IMR-90 (cell line): ENCODE results near the gene NDUFS7. TPM values are rescaled to one million over a fixed set of nuclear protein-coding genes. Genes with fewer than 3 reads are reported as not detected.

ENCODE experiments used
- ATAC-seq: fragments of 200-7000 bp; cut with Tn5 transposase; 2 replicates; pipeline ENCODE4 v1.9.1; 2020; ENCODE audit warnings: low read depth, mild to moderate bottlenecking, moderate library complexity
- BruUV-seq: library from RNA; stranded (reverse); fragments of 400-500 nt; replicated peaks from 2 replicates; lab custom pipeline; 2021; lab: Mats Ljungman, UMichigan
- CTCF ChIA-PET: fragments of 300-600 bp; formaldehyde crosslinking; extraction: SDS; loops from one replicate; lab custom pipeline; 2021; ENCODE audit warnings: antibody characterized with exemption; lab: Yijun Ruan, JAX
- POLR2A ChIA-PET: fragments of 300-600 bp; sonication (Branson Sonifier 250); formaldehyde crosslinking; loops from one replicate; lab custom pipeline; 2022; ENCODE audit warnings: antibody characterized with exemption; ENCODE audit not compliant: unreplicated experiment; lab: Charles Lee
- DNase-seq: peaks from one replicate; pipeline ENCODE4 v3.0.0; 2013
- H2AFZ ChIP-seq: replicated peaks from 2 replicates; pipeline ENCODE3; 2013; ENCODE audit warnings: low read length, mild to moderate bottlenecking; ENCODE audit not compliant: poor library complexity
- H2AK5ac ChIP-seq: 2 replicates; pipeline ENCODE4 v1.6.1; 2013; ENCODE audit warnings: low read depth, low read length, inconsistent platforms
- H2AK9ac ChIP-seq: replicated peaks from 2 replicates; pipeline ENCODE3; 2013; ENCODE audit warnings: mild to moderate bottlenecking, low read depth, low read length, moderate library complexity; ENCODE audit not compliant: poor library complexity
- H2BK120ac ChIP-seq: 2 replicates; pipeline ENCODE4 v1.6.1; 2013; ENCODE audit warnings: low read depth, low read length, inconsistent platforms
- H2BK15ac ChIP-seq: 3 replicates; pipeline ENCODE4 v1.6.1; 2013; ENCODE audit warnings: low read depth, low read length, inconsistent platforms
- H2BK20ac ChIP-seq: 2 replicates; pipeline ENCODE4 v1.6.1; 2013; ENCODE audit warnings: low read depth, mild to moderate bottlenecking, inconsistent platforms, low read length, moderate library complexity
- H2BK5ac ChIP-seq: 2 replicates; pipeline ENCODE4 v1.6.1; 2013; ENCODE audit warnings: mild to moderate bottlenecking, low read depth, low read length, inconsistent platforms; ENCODE audit not compliant: poor library complexity, severe bottlenecking
- H3K14ac ChIP-seq: replicated peaks from 2 replicates; pipeline ENCODE4 v1.6.1; 2013; ENCODE audit warnings: low read depth, low read length, inconsistent platforms
- H3K18ac ChIP-seq: 2 replicates; pipeline ENCODE4 v1.6.1; 2013; ENCODE audit warnings: low read depth, low read length, control low read depth
- H3K23ac ChIP-seq: 2 replicates; pipeline ENCODE4 v1.6.1; 2013; ENCODE audit warnings: low read depth, low read length, inconsistent platforms
- H3K27ac ChIP-seq: 2 replicates; pipeline ENCODE4 v1.5.1; 2013; ENCODE audit warnings: mild to moderate bottlenecking, control low read depth, low read length; ENCODE audit not compliant: insufficient read depth
- H3K27me3 ChIP-seq: 2 replicates; pipeline ENCODE4 v1.6.1; 2013; ENCODE audit warnings: low read length; ENCODE audit not compliant: control insufficient read depth, insufficient read depth
- H3K36me3 ChIP-seq: 2 replicates; pipeline ENCODE4 v1.6.1; 2013; ENCODE audit warnings: low read length, mixed read lengths; ENCODE audit not compliant: control insufficient read depth, insufficient read depth
- H3K4ac ChIP-seq: 2 replicates; pipeline ENCODE4 v1.6.1; 2013; ENCODE audit warnings: low read depth, low read length, inconsistent platforms
- H3K4me1 ChIP-seq: 2 replicates; pipeline ENCODE4 v1.6.1; 2013; ENCODE audit warnings: low read length, mixed read lengths; ENCODE audit not compliant: control insufficient read depth, insufficient read depth
- H3K4me2 ChIP-seq: 2 replicates; pipeline ENCODE4 v1.6.1; 2013; ENCODE audit warnings: low read depth, mild to moderate bottlenecking, control low read depth, low read length, moderate library complexity
- H3K4me3 ChIP-seq: 2 replicates; pipeline ENCODE4 v1.5.1; 2013; ENCODE audit warnings: low read depth, mild to moderate bottlenecking, control low read depth, low read length, moderate library complexity; ENCODE audit not compliant: insufficient read depth
- H3K56ac ChIP-seq: 2 replicates; pipeline ENCODE4 v1.6.1; 2013; ENCODE audit warnings: low read length, inconsistent platforms; ENCODE audit not compliant: insufficient read depth; ENCODE audit errors: extremely low read depth
- H3K79me1 ChIP-seq, 2 experiments: 2 replicates each; pipeline ENCODE4 v1.6.1; 2013; ENCODE audit warnings: low read length in 2 of 2, inconsistent platforms in 1 of 2, low read depth in 1 of 2
- H3K9ac ChIP-seq: 2 replicates; pipeline ENCODE4 v1.6.1; 2013; ENCODE audit warnings: low read depth, low read length, control low read depth
- H3K9me1 ChIP-seq: 2 replicates; pipeline ENCODE4 v1.6.1; 2013; ENCODE audit warnings: low read length, inconsistent platforms; ENCODE audit not compliant: insufficient read depth
- H3K9me3 ChIP-seq: 2 replicates; pipeline ENCODE4 v1.6.1; 2013; ENCODE audit warnings: low read length; ENCODE audit not compliant: control insufficient read depth, insufficient read depth
- H4K20me1 ChIP-seq: 2 replicates; pipeline ENCODE4 v1.6.1; 2013; ENCODE audit warnings: low read length, inconsistent platforms; ENCODE audit not compliant: insufficient read depth
- H4K5ac ChIP-seq: 2 replicates; pipeline ENCODE4 v1.6.1; 2013; ENCODE audit warnings: mild to moderate bottlenecking, low read depth, low read length, control low read depth
- H4K8ac ChIP-seq, 2 experiments: 2 replicates each; pipeline ENCODE4 v1.6.1; 2013; ENCODE audit warnings: low read depth in 2 of 2, low read length in 2 of 2, control low read depth in 1 of 2, inconsistent platforms in 1 of 2
- H4K91ac ChIP-seq: 2 replicates; pipeline ENCODE4 v1.6.1; 2013; ENCODE audit warnings: low read depth, low read length, inconsistent platforms; ENCODE audit not compliant: insufficient read depth
- BHLHE40 ChIP-seq: fragments of 150-350 bp; IDR thresholded peaks from 2 replicates; pipeline ENCODE4 v1.6.1; 2016; ENCODE audit warnings: mild to moderate bottlenecking, low read depth, low read length
- CEBPB ChIP-seq: IDR thresholded peaks from 2 replicates; pipeline ENCODE4 v1.6.1; 2012; ENCODE audit warnings: low read depth, low read length, improper control_type of control experiment
- CHD1 ChIP-seq: IDR thresholded peaks from 2 replicates; pipeline ENCODE4 v1.6.1; 2012; ENCODE audit warnings: low read depth, low read length, improper control_type of control experiment
- FOS ChIP-seq: fragments of 150-350 bp; IDR thresholded peaks from 2 replicates; pipeline ENCODE4 v1.6.1; 2016; ENCODE audit warnings: low read depth, low read length
- MAFK ChIP-seq: IDR thresholded peaks from 2 replicates; pipeline ENCODE4 v1.6.1; 2012; ENCODE audit warnings: low read depth, low read length, improper control_type of control experiment
- MAZ ChIP-seq: IDR thresholded peaks from 2 replicates; pipeline ENCODE4 v1.6.1; 2012; ENCODE audit warnings: low read depth, mild to moderate bottlenecking, low read length, improper control_type of control experiment, moderate library complexity, borderline replicate concordance
- MXI1 ChIP-seq: IDR thresholded peaks from 2 replicates; pipeline ENCODE4 v1.6.1; 2012; ENCODE audit warnings: low read depth, mild to moderate bottlenecking, low read length, moderate library complexity, borderline replicate concordance
- NFE2L2 ChIP-seq: fragments of 150-350 bp; IDR thresholded peaks from 2 replicates; pipeline ENCODE4 v1.6.1; 2016; ENCODE audit warnings: low read depth, mild to moderate bottlenecking, low read length
- POLR2A ChIP-seq: IDR thresholded peaks from 2 replicates; pipeline ENCODE4 v1.6.1; 2012; ENCODE audit warnings: mild to moderate bottlenecking, low read depth, low read length
- RAD21 ChIP-seq: IDR thresholded peaks from 2 replicates; pipeline ENCODE4 v1.6.1; 2012; ENCODE audit warnings: low read length, improper control_type of control experiment
- RCOR1 ChIP-seq: IDR thresholded peaks from 2 replicates; pipeline ENCODE4 v1.6.1; 2012; ENCODE audit warnings: mild to moderate bottlenecking, low read length, improper control_type of control experiment; ENCODE audit not compliant: insufficient replicate concordance
- RFX5 ChIP-seq: IDR thresholded peaks from 2 replicates; pipeline ENCODE4 v1.8.0; 2012; ENCODE audit warnings: low read depth, mild to moderate bottlenecking, low read length, moderate library complexity
- SMC3 ChIP-seq: fragments of 150-350 bp; IDR thresholded peaks from 2 replicates; pipeline ENCODE4 v1.6.1; 2016; ENCODE audit warnings: low read depth, mild to moderate bottlenecking, antibody characterized with exemption, low read length, moderate library complexity
- WGBS, 2 experiments: methylation state at CpG; one replicate each; pipeline versions ENCODE4 v1.1.5 to v1.1.7; 2013; ENCODE audit warnings: missing lambda C conversion rate in 2 of 2; ENCODE audit not compliant: insufficient read length in 1 of 2; ENCODE audit errors: extremely low coverage in 2 of 2; 5-methylcytosine and 5-hydroxymethylcytosine counted together
- dilution Hi-C: fragments of 300-500 bp; cut with HindIII; formaldehyde crosslinking; loops from one replicate; pipeline ENCODE4 v1.14.3; 2018; ENCODE audit warnings: low sequenced_read_pairs; ENCODE audit not compliant: unreplicated experiment
- in situ Hi-C: fragments of 300-500 bp; cut with MboI; formaldehyde crosslinking; loops from 3 replicates; pipeline ENCODE4 v1.14.3; 2019; ENCODE audit warnings: low sequenced_read_pairs, inconsistent platforms, mixed read lengths
- intact Hi-C: fragments of 100-400 bp; cut with micrococcal nuclease; formaldehyde crosslinking; loops from 2 replicates; pipeline ENCODE4 v1.10.0; 2022
- polyA plus RNA-seq, 3 experiments: library from polyadenylated mRNA; depleted of rRNA; stranded (reverse); fragments of >200 nt; gene quantifications; 2 replicates each; pipeline ENCODE4 v1.2.3, GENCODE V29; 2012; ENCODE audit warnings: low replicate concordance in 1 of 3
- total RNA-seq: library from RNA; depleted of rRNA; stranded (reverse); fragments of >200 nt; gene quantifications from 2 replicates; pipeline ENCODE4 v1.2.3, GENCODE V29; 2012
- TF ChIP-seq, protein P1 (sequence below): conservative IDR thresholded peaks from 2 replicates; pipeline ENCODE4 v1.5.1; 2012; ENCODE audit warnings: mild to moderate bottlenecking, low read depth, low read length, improper control_type of control experiment
- TF ChIP-seq, protein P2 (sequence below): fragments of 150-350 bp; IDR thresholded peaks from 2 replicates; pipeline ENCODE4 v1.6.1; 2017; ENCODE audit warnings: mild to moderate bottlenecking, antibody characterized with exemption, low read length, low read depth
- TF ChIP-seq, protein P3 (sequence below): fragments of 150-350 bp; IDR thresholded peaks from 2 replicates; pipeline ENCODE4 v1.6.1; 2016; ENCODE audit warnings: low read depth, mild to moderate bottlenecking, low read length, moderate library complexity, borderline replicate concordance

NDUFS7 gene
- total and polyA plus RNA-seq, 2 of the 4 experiments (the other 2 are of a cell fraction) = 60.8 to 136 TPM

DNA sequence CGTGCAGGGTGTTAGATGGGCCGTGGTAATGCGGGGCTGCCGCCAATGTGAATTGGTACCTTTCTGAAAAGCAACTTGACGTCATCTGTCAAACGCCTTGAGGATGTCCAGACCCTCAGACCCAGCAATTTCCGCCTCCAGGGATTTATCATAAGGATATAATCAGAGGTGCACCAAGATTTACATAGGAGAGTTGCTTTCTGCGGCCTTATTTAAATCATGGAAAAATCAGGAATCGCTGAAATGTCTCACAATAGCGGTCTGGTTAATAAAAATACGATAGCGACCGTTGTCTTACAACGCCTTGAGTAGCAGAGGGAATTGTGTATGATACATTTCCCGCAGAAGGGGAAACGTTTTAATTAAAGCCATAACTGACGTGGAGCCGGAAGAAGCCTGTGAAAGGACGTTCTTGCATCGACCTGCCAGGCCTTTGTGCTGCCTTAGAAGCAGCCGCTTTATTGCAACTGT, 32.3 kb upstream of the NDUFS7 start:
- peaks cover 4% of the 10 kb centered on the region for H3K9me1 ChIP-seq
- H3K27ac ChIP-seq = no peak overlapping the region
- no peak overlapping the region for H2BK120ac ChIP-seq
- no peak overlapping the region for H2BK20ac ChIP-seq
- peaks cover 4% of the 10 kb centered on the region for H3K4me1 ChIP-seq
- no peak overlapping the region for H3K4ac ChIP-seq
- no peak overlapping the region for H2BK15ac ChIP-seq
- H4K8ac ChIP-seq = no peak overlapping the region
- TF ChIP-seq POLR2A (no peak), SMC3 (no peak), CHD1 (no peak), MAZ (no peak), FOS (no peak), RAD21 (no peak), CEBPB (no peak), NFE2L2 (no peak), RCOR1 (no peak), MAFK (no peak), RFX5 (no peak), MXI1 (no peak), BHLHE40 (no peak)
- TF ChIP-seq, protein P1, sequence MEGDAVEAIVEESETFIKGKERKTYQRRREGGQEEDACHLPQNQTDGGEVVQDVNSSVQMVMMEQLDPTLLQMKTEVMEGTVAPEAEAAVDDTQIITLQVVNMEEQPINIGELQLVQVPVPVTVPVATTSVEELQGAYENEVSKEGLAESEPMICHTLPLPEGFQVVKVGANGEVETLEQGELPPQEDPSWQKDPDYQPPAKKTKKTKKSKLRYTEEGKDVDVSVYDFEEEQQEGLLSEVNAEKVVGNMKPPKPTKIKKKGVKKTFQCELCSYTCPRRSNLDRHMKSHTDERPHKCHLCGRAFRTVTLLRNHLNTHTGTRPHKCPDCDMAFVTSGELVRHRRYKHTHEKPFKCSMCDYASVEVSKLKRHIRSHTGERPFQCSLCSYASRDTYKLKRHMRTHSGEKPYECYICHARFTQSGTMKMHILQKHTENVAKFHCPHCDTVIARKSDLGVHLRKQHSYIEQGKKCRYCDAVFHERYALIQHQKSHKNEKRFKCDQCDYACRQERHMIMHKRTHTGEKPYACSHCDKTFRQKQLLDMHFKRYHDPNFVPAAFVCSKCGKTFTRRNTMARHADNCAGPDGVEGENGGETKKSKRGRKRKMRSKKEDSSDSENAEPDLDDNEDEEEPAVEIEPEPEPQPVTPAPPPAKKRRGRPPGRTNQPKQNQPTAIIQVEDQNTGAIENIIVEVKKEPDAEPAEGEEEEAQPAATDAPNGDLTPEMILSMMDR = no peak
- TF ChIP-seq, protein P2, sequence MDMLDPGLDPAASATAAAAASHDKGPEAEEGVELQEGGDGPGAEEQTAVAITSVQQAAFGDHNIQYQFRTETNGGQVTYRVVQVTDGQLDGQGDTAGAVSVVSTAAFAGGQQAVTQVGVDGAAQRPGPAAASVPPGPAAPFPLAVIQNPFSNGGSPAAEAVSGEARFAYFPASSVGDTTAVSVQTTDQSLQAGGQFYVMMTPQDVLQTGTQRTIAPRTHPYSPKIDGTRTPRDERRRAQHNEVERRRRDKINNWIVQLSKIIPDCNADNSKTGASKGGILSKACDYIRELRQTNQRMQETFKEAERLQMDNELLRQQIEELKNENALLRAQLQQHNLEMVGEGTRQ = no peak
- TF ChIP-seq, protein P3, sequence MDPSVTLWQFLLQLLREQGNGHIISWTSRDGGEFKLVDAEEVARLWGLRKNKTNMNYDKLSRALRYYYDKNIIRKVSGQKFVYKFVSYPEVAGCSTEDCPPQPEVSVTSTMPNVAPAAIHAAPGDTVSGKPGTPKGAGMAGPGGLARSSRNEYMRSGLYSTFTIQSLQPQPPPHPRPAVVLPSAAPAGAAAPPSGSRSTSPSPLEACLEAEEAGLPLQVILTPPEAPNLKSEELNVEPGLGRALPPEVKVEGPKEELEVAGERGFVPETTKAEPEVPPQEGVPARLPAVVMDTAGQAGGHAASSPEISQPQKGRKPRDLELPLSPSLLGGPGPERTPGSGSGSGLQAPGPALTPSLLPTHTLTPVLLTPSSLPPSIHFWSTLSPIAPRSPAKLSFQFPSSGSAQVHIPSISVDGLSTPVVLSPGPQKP = no peak
- ChIA-PET CTCF (no interaction called here), POLR2A (no interaction called here)
- in situ Hi-C loops (no loop called here), intact Hi-C loops (no loop called here), dilution Hi-C loops (no loop called here)
- no peaks in the 10 kb centered on the region for H3K9me3 ChIP-seq
- ATAC-seq (no peak), DNase-seq (no peak)
- H3K27me3 ChIP-seq = peaks cover 3% of the 10 kb centered on the region; the same call in 1 of the 2 replicates
- no peak overlapping the region for H2AK9ac ChIP-seq
- H3K4me2 ChIP-seq = no peak overlapping the region
- H3K4me3 ChIP-seq = no peak overlapping the region
- no peak overlapping the region for H2AK5ac ChIP-seq
- H3K56ac ChIP-seq = no peak overlapping the region
- H3K36me3 ChIP-seq = no peaks in the 10 kb centered on the region
- no peak overlapping the region for H3K23ac ChIP-seq
- no peak overlapping the region for H2AFZ ChIP-seq
- no peak overlapping the region for H3K18ac ChIP-seq
- H3K9ac ChIP-seq = no peak overlapping the region
- peaks cover 4% of the 10 kb centered on the region; the same call in 1 of the 2 replicates for H4K20me1 ChIP-seq
- no peak overlapping the region for H2BK5ac ChIP-seq
- H3K79me1 ChIP-seq = peaks cover 3 to 19% of the 10 kb centered on the region in 2 experiments; a peak in 3 of 4 replicates
- H4K5ac ChIP-seq = no peak overlapping the region
- H4K91ac ChIP-seq = no peak overlapping the region
- BruUV-seq = no TSS peak
- no peak overlapping the region for H3K14ac ChIP-seq
- 90% methylated on average over 6 of the region's 21 CpGs; no CpG with 5 or more reads in 1 of the 2 experiments for WGBS, 2 experiments
